IPS-NIHi7 (cell line): ENCODE results near the gene GPS1.

Source experiments
- DNase-seq: peaks from one replicate; pipeline ENCODE4 v3.0.0; 2012; ENCODE audit warnings: mixed read lengths; ENCODE audit errors: extremely low spot score

GPS1 gene

DNA sequence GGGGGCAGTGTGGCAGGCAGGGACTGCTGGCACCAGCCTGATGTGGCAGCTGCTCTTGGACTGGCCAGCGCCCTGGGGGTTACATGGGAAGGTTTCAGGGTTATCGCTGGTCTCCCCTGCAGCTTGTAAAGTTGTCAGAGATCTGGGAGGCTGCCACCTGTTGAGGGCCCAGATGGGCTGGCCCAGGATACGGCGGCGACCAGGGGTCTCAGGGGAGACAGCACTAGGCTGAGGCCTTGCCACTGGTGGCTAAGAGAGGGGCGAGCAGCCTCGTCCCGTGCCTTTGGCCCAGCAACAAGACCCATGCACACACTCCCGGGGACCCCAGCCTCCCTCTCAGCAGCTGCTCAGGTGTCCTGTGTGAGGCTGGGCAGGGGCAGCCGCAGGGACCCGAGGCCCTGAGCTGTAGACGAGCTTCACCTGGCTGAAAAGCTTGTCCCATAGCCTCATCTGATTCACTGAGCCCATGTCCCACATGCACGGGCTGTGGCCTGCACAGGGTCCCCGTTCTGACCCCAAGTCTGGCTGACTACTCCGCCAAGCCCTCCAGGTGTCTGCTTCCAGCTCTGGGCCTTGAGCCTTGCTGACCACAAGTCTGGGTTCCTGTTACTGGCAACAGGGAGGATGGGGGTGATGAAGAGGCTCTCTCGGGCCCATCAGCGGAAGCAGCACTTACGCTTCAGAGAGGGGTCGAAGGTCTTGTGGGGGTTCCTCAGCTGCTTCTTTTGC lies 7.7 kb downstream of the GPS1 start:
- DNase-seq, result no peak

DNA sequence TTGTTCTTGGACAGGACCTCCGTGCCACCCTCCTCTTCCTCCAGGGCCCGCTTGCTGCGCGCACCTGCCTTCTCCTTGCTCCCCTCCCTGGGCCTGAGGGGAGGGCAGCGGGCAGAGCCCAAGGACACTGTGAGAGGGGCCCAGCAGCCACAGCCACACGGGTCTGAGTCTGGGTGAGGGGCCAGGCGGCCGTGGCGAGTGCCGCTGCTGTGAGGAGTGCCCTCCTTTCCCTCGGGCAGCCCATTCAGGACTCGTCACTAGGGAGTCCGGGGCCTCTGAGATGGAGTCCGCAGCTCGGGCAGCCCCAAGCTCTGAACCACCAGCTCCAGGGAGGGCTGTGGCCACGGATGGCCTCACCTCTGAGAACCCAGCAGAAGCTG lies 8.3 kb downstream of the GPS1 start:
- DNase-seq, result no peak

DNA sequence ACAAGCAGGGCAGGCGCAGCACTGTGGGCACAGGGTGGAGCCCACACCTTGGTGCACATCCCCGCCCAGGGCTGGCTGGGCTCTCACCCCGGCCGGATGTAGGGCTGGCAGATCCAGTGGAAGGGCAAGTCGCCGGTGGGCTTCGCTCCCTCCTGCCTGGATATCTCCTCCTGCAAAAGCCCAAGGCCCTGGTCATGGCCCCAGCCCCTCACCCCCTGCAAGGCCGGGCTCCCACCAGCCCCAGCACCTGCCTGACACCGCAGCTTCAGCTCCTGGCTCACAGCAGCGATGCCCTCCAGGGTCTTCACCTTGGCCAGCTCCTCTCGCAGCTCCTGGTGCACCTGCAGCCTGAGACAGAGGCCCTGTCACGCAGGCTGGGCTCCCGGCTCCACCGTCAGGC lies 8.9 kb downstream of the GPS1 start:
- no peak for DNase-seq

DNA sequence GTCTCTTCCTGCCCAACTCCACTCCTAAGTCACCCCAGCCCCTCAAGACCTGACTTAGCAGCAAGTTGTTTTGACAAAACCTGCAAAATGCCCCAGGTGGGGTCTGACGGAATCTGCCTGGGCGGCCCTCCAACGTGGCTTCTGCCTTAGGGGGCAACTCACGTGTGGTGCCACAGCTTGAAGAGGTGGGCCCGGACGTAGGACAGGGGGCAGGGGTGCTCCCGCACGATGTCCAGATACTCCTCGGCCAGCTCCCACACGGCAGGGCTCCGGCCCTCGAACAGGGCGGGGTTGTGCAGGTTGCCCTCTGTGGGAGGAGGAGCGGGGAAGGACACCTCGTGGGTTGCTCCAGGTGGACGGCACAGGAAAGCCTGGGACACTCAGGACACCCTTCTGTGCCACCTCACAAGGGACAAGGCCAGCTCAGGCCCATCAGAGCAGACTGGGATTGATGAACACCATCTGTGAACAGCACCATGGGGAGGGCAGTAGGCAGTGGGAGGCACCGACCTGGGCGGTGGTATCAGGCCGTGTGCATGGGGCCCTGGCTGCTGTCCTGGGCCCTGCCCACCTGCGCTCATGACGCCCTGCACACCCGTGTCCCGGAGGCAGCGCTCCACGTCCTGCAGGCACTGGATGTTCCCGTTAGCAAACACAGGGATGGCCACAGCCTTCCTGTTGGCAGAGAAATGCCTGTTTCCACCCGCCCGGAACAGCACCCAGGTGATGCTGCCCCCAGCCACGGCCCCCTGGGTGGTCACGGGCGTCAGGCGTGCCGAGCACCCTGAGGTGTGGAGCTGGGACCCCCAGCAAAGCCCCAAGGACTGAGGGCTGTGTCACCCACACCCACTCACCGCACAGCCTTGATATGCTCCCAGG lies 9.6 kb downstream of the GPS1 start:
- no peak for DNase-seq

DNA sequence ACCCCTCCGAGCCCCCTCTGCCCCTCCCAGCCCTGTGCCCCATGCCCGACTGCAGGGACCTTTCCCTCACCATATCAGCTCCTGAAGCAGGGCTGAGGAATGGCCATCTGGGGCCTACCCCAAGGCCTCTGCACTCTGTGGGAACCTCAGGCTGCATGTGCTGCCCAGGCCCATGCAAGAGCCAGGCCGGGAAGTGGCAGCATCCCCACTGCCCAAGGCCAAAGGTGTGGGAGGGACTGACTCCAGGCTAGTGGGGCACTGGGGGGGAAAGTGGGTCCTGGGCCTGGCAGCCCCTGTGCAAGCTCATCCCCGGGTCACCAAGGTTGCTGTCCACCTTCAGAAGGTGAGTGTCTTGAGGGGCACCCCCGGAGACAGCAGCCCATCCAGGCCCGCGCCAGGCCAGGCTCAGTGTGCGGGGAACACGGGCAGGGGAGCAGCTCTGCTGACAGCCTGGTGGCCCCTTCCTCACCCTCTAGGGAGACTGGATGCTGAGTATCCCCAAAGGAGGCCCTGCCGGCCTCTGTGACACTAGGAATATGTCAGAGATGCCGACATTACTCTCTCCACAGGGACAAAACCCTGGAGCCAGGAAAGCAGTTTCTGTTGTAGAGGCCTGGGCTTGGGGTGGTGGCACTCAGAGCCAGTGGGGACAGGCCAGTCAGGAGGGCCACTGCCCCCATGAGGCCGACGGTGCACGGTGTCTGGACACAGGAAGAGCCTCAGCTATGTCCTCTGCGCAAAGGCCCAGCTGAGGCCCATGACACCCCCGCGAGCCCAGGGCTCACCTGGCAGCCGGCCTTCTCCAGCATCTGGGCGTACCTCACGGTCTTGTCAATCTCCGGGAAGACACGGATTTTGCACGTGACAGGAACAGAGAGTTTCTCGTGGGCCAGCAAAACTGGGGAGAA lies 10.6 kb downstream of the GPS1 start:
- no peak for DNase-seq

DNA sequence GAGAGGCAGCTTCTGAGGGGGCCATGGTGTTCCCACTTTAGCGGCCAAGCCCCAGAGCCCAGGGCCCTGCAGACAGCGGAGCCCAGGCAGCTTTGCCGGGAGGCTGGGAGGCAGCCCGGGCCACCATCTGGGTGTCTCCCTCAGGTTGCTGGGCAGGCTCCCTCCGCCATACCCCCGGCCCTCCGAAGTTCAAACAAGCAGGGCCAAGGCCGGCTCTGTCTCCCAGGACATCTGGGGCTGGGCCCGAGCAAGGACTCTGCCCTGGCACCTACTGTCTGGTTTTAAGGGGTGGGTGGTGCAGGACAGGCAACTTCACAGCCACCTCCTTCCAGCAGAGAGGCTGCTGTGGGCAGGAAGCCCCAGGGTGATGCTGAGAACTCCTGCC lies 11.3 kb downstream of the GPS1 start:
- DNase-seq, result no peak

DNA sequence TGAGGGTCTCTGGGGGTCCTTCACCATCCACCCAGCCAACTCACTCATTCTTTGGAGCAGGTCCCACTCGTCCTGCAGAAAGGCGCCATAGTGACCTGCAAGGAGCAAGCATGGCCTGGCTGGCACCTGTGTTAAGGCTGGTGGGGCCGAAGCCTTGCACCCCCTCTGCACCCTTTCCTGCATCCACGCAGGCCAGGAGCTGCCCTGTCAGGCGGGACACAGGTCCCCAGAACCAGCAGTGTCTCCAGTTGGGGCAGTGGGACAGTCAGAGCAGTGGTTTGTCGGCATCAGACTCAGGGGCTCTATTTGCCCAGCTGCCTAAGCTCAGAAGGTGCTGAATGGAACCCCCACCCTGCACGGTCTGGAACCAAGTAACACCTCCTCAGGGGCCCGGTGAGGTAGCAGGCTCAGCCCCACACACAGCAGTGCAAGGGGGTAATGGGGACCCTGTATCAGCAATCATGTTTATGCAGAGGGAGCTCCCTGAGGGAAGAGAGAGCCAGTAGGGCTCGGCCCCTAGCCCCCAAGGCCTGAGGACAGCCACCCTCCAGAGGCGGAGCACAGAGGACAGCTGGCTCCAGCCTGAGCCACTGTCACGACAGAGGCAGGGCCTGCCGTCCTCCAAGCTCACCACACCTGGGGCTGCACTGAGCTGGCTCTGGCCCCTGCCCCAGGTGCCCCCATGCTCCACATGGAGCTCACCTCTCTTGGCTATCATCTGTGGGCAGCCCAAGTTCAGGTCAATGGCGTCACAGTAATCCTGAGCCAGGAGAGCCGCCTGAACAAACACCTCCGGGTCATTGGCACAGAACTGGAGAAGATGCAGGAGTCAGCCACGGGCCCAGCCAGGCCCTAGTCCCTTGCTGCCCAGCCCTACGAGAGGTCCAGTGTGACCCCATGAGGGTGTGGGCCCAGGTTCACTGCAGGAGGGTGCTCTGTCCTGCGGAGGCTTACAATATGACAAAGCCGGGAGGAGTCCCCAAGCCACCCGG lies 12.0 kb downstream of the GPS1 start:
- DNase-seq, result no peak

DNA sequence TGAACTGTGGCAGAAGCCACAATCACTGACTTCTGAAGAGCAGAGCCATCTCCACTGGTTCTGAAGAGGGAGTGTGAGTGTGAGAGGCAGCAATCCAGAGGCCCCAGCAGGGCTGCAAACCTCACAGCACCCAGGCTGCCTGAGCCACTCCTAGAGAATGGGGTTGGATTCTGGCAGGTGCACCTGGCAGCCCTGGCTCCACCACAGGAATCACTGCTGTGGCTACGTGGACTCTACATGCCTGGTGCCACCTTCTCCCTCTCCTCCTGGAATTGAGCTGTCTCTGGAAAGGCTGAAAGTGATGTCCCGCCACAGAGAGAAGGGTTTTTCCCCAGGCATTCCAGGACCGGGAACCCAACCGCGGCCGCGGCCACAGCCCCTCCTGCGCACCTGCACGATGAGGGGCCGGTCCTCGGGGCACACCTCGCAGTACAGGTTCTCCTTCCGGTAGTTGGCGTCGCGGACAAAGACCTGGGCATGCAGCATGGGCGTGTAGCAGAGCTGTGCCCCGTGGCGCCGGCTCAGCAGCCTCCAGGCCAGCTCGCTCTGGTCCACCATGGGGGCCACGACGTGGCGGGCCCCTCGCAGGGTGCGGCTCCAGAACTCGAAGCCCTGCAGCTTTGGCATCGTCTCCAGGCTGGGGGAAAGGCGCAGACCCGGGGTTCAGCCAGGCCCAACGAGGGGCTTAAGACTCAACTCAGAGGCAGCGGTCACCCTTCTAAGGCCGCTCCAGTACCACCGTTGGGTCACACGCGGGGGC lies 12.9 kb downstream of the GPS1 start:
- DNase-seq, result no peak

DNA sequence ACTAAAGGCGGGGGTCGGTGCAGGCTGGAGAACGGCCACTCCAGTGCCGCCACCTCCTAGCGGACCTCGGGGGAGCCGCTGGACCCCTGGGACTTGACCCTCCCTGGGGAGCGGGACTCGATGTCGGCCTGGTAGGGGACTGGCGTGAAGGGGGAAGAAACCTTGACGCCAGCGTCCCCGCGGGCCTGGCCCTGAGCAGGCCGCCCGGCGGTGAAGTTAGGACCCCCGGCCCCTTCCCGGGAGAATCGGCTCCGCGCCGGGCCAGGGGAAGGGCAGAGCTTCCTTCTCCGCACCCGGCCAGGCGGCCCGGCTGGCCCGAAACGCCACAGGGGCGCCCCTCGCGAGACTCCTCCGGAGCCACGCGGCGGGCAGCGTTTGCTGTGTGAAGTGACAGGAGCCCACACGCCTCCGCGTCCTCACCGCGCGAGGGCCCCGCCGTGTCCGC lies 13.5 kb downstream of the GPS1 start:
- DNase-seq, result peak; percentile 43

DNA sequence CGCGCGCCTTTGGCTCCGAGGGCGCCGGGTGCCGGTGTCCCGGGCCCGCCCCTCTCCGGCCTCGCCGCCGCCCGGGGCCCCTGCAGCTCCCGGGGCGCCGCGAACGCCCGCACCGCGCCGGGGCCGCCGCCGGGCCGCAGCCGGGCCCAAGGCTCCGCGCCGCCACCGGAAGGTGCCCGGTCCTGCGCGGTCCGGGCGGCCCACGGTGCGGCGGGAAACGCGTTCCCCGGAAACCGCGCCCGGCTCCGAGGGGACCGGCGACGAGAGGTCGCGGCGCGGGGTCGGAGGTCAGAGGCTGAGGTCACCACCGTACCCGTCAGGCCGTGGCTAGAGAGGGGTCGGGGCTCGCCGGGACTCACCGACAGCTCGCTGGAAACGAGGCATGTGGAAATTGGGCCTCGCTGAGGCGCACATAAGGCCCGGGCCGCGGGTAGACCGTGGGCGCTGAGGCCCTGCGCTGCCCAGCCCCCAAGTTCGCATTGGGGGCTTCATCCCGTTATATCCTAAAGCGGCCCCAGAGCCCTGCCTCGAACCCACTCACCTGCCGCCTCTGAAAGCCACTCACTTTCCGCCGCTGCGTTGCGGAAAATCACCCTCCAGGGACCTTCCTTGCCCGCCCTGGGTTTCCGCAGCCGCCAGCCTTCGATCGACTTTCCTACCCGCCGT lies 14.1 kb downstream of the GPS1 start, which contains the start of gene DUS1L:
Gene DUS1L, minus strand, starts transcription at position 167 of the 666 bp plus-strand sequence. CDS start 745 bp downstream, outside the sequence.
- peak; percentile 93 for DNase-seq

DNA sequence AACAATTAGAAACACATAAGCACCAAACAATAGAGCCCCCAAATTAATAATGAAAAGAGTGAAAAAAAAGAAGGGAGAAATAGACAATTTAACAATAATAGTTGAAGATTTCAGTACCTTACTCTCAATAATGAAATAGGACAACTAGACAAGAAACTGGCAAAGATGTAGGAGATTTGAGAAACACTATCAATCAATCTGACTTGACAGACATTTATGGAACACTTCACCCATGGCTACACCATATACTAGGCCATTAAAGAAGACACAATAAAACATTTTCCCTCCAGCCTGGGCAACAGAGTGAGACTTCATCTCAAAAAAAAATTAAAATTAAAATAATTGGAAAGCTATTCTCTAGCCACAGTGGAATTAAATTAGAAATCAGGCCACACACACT lies 18.9 kb downstream of the GPS1 start:
- DNase-seq, result no peak

DNA sequence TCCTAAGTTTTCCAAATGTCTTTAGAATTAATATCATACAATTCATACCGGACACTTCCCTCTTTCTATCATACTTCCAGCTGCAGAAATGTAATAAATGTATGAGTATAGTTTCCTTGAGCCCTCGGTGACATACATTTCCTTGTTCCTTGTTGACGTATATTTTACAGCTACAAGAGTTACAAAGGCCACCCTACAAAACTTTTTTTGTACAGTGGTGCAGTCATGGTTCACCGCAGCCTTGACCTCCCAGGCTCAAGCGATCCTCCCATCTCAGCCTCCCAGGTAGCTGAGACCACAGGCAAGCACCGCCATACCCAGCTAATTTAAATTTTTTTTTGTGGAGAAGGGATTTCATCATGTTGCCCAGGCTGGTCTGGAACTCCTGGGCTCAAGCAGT lies 21.1 kb downstream of the GPS1 start:
- no peak for DNase-seq

DNA sequence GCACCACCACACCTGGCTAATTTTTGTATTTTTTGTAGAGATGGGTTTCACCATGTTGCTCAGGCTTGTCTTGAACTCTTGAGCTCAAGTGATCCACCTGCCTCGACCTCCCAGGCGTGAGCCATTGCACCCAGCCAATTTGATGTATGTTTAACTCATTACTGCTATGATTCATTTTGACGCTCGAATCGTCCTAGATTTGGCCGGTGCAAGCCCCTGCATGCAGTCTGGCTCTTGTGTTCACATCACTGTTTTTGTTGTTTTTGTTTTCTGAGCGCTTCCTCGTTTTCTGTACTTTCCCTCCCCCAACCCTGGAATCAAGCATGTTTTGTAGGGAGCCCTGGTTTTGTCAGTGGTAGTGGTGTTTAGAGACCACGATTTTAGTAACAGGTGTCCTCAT lies 21.7 kb downstream of the GPS1 start:
- no peak for DNase-seq

DNA sequence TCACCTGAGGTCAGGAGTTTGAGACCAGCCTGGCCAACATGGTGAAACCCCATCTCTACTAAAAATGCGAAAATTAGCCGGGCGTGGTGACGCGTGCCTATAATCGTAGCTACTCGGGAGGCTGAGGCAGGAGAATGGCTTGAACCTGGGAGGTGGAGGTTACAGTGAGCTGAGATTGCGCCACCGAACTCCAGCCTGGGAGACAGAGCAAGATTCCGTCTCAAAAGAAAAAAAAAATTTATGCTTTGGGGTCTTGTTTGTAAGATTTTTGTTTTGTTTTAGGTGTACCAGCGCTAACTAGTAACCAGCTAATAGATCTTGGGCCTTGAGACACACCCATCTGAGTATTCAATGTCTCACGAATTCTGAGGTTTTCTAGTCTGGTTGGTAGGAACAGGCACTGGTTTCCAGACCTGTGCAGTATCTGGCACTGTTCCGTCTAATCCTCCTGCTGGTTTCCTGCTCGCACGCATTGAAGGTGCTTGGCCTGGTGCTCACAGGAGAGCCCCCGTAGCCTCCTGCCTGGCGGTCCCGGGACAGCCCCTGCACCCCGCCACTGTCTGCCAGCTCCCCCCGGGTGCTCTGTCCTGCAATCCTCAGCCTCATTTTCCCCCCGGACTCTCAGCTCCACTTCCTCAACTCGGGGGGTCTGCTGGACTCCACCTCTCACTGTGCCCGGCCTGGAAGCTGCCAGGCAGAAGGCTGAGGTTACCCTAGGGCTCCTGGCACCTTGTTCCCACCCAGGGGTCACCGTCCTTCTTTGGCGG lies 24.5 kb downstream of the GPS1 start:
- no peak for DNase-seq

DNA sequence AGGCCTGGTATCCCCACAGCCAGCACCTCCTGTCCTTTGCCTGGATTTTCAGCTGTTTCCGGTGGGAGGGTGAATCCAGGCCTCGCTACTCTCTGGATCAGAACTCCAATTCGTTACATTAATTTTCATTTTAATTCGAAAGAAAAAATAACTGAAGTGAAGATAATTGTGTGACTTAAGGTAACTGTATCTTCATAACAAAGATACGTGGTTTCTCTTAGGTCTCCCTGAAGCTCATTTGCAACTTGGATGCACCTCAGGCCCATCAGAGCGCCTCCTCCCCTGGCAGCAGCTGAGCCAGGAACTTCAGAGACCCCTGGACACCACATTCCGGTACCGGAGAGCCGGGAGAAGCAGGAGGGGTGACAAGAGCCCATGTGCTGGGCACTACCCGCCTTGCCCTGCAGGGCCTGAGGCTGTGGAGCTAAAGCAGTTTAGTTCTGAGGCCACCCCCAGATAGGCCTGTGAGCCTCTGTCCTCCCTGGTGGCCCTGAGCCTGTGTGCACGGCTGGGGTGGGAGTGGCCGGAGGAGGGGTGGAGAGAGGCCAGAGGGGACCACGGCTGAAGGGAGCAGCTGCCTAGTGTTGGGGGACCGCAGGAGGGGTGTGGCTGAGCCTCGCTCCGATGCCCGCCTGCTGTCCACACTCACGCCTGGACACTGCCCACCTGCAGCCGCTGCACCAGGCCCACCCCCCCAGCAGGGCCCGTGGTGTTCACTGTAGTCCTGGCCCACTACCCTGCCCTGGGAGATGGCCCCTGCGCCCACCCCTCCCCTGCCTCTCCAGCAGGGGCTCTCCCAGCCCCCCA lies 25.3 kb downstream of the GPS1 start:
- no peak for DNase-seq

DNA sequence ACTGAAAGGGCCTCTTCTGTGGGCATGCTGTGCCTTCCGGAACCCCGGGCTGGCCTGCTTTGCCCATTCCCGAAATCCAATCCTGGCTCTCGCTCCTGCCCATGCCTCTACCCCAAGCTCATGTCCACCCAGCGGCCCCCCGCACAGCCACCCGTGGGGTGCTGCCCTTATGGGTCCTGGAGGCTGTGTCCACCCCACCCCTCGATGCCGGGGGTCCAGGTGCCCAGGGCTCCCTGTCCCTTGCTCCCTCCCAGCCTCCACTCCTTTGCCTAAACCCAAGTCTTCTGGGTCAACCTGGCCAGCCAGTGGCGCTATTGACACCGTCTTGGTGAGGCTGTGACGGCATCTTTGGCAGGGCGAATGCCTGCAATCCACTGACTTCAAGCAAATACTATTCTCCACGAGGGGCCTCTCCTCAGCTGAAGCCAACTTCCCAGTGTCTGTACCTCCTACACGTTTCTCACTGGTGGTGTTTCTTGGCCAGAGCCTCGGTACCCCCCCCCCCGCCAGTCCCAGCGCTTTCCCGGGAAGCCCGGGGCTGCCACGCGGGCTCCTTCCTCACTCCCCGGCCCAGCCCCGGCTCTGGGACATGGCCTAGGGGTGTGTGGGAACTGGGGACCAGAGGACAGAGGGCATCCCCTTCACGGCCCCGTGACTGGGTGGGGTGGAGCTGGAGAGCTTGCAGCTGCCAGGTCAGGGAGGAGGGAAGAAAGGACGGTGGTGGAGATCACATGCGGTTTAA lies 26.1 kb downstream of the GPS1 start:
- no peak for DNase-seq

DNA sequence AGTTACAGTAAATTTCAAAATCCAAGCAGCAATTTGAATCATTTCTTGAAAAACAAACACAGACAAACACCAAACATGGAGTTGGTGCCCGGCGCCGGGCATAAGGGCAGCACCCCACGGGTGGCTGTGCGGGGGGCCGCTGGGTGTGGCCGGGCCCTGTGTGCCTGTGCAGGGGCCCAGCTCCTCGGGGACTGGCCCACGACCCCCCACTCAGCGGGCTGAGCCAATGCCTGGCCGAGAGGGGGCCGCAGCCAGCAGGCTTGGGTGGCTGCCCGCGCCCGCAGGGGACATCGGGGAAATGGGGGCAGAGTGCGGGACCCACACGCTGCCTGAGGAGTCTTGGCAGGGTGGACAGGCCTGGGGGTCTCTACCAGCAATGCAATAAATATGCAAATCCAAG lies 26.7 kb downstream of the GPS1 start:
- no peak for DNase-seq
